GM12891 (cell line): ENCODE data around the gene SETBP1.
"Not testable (repeated sequence)": the region's sequence is repeated elsewhere in the genome, so short reads cannot be mapped to it uniquely, and the experiment has no call there.

Source experiments
- DNase-seq: peaks from one replicate; pipeline ENCODE4 v3.0.0; 2011; ENCODE audit warnings: low spot score; ENCODE audit not compliant: insufficient read length
- FAIRE-seq: peaks from 2 replicates; lab custom pipeline; 2011; peaks lifted over from hg19 to GRCh38; lab: Jason Lieb, UNC
- PAX5 ChIP-seq: IDR thresholded peaks from 2 replicates; pipeline ENCODE4 v1.6.1; 2011; ENCODE audit warnings: low read length, moderate library complexity, mild to moderate bottlenecking; ENCODE audit not compliant: insufficient read depth, severe bottlenecking
- POLR2A ChIP-seq: IDR thresholded peaks from 2 replicates; pipeline ENCODE4 v1.6.1; 2011; ENCODE audit warnings: low read depth, low read length, control low read depth
- POLR2AphosphoS5 ChIP-seq: IDR thresholded peaks from 2 replicates; pipeline ENCODE4 v1.6.1; 2011; ENCODE audit warnings: low read depth, low read length, control low read depth
- POU2F2 ChIP-seq: IDR thresholded peaks from 2 replicates; pipeline ENCODE4 v1.6.1; 2011; ENCODE audit warnings: low read depth, mild to moderate bottlenecking, control low read depth, low read length, moderate library complexity
- SPI1 ChIP-seq: IDR thresholded peaks from 2 replicates; pipeline ENCODE4 v1.6.1; 2011; ENCODE audit warnings: low read depth, low read length, control low read depth
- TAF1 ChIP-seq: IDR thresholded peaks from 2 replicates; pipeline ENCODE4 v1.6.1; 2011; ENCODE audit warnings: low read depth, low read length, control low read depth

Gene SETBP1

DNA sequence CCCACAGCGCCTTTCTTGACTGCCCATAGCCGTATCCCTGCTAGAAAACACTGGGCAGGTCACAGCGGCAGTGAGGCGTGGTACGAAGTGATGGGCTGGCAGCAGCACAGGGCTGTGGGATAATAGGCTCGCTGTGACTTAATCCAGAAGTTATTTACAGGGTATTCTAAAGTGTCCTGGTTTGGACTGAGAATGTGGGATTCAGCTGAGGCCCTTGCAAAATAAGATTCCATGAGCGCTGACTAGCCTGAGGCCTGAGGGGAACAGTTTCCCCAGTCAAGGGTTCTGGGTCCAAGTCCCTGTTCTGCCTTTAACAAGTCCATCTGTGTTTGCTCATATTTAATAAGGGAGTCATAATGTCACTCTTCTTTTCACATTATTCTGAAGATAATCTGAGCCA lies 34.6 kb downstream of the SETBP1 start:
- TF ChIP-seq SPI1 = no peak
- no peak for TF ChIP-seq POU2F2
- no peak for TF ChIP-seq PAX5
- TF ChIP-seq POLR2AphosphoS5 = no peak
- no peak for TF ChIP-seq POLR2A
- no peak for TF ChIP-seq TAF1
- DNase-seq (no peak), FAIRE-seq (no peak)

DNA sequence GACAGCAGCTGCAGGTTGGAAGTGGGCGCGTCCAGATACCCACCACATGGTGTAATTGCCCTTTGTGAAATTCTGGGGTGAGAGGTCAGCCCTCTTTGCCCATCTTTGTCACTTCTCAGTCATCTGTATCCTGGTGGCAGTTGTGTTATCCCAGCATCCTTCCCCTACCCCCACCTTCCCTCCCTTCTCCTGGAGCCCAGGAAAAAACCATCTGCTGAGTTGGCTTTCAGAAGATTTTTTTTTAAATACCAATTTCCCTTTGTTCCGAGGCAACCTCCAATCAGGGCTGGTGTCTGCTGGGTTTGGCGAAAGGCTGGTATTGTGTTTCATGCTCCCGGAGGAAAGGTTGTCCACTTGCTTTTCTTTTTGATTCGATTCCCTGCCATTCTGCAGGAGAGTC lies 35.2 kb downstream of the SETBP1 start:
- FAIRE-seq (no peak), DNase-seq (no peak)
- TF ChIP-seq POU2F2 = no peak
- no peak for TF ChIP-seq SPI1
- TF ChIP-seq POLR2AphosphoS5 = no peak
- no peak for TF ChIP-seq TAF1
- TF ChIP-seq PAX5 = no peak

DNA sequence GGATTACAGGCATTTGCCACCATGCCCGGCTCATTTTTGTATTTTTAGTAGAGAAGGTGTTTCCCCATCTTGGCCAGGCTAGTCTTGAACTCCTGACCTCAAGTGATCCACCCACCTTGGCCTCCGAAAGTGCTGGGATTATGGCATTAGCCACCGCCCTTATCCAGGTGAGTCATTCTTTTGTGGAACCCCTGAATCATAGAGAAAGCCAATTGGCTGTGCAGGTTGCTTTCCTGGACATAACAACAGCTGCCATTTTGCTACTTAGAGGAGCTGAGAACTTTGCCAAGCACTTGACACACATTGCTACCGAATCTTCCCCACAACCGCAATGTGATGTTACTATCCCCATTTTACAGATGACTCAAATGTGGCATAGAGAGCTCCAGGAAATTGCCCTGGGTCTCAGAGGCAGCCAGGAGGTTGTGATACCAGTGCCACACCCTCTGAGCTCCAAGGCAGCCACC lies 36.0 kb downstream of the SETBP1 start:
- TF ChIP-seq POLR2AphosphoS5 (no peak), TAF1 (no peak), POLR2A (no peak), POU2F2 (no peak), SPI1 (no peak), PAX5 (no peak)
- FAIRE-seq = peak; percentile 50

DNA sequence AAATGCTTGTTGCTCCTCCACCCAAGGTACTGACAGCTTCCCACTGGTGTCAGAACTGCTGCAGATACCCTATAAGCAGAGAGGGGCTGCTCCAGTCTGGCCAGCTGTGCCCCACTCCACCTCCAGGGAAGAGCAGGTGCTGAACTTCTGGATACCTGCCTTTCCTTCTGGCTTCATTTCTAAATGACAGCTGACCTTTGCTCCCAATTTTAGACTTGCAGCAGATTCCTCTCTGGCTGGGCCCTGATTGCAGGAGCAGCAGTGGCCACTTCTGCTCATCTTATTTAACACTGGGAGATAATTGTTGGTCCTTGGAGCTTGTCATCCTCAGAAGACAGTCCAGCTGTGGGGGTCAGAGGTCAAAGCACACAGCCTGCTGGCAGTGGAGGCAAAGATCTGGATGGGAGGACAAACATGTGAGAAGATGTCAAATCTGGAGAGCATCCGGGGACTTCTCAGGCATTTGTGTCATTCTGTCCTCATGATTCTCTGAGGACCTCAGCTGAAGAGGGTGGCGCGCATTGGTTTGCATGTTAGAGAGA lies 38.9 kb downstream of the SETBP1 start:
- TF ChIP-seq POU2F2 (no peak), POLR2A (no peak), POLR2AphosphoS5 (no peak), PAX5 (no peak), TAF1 (no peak), SPI1 (no peak)
- no peak for DNase-seq
- FAIRE-seq = peak; percentile 9

More for the DNA sequence above, 36.0 kb downstream of the SETBP1 start:
- DNase-seq = no peak

DNA sequence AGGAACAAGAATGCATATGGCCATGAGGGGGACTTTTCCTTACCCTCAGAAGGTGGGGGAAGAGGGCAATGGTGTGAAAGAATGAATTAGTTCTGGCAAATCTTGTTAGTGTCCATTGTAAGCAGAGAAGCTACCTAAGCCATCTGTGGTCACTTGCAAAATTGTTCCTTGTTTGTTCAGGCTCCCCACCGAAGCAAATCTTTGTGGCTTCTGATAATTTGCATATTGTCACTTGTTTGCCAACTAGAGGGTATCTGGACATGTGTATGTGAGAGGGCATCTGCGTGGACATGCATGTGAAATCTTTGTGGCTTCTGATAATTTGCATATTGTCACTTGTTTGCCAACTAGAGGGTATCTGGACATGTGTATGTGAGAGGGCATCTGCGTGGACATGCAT lies 41.1 kb downstream of the SETBP1 start:
- FAIRE-seq = peak; percentile 99
- DNase-seq = not testable (repeated sequence)
- peak; percentile 84 for TF ChIP-seq POU2F2

DNA sequence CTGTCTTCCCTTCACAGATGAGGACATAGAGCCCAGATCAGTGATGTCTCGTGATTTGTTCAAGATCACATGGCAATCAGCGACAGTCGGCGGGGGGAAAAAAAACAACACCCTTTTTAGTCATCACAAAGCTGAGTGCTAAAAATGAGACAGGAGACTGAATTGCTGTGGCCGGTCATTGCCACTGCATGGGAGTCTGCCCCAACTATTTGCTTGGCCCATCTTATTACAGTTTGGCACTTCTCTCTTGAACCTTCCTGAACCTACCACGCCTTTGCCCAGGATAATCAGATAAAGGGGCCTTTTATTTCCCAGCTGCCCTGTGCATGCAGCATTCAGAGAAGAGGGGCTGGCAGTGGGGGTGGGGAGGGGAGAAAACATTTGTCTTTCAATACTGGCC lies 42.7 kb downstream of the SETBP1 start:
- TF ChIP-seq POU2F2 (no peak), POLR2AphosphoS5 (no peak), SPI1 (no peak), TAF1 (no peak), PAX5 (no peak), POLR2A (no peak)
- FAIRE-seq (peak; percentile 38), DNase-seq (no peak)

DNA sequence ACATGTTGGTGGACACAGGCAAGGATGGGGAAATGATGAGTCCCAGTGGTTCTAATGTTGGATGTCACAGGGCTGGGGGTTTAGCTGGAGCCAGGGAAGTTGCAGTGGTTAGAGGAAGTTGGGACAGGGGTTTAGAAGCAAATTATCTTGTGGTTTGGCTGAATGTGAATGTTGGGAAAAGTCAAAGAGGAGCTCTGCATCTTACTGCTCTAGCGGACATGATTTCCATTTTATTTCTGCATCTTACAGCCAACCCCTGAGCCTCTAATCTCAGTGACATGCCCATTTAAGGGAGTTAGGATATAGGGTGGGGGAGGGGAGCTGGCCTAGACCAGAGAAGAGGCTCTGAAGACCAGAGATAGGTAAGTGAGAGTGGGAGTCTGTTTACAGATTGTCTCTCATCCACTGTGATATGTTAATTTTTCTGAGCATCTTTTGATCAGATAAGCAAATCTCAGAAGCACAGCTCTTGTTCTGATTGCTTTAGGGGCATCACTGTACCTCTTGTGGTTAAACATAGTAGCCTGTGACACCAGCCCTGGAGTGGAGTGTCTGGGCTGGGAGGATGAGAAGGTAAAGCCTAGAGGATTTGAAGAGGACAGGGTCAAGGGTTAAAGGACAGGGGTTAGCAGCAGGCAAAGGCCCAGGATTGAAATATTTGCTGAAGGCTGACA lies 43.6 kb downstream of the SETBP1 start:
- no peak for TF ChIP-seq POLR2AphosphoS5
- no peak for DNase-seq
- peak; percentile 74 for FAIRE-seq

DNA sequence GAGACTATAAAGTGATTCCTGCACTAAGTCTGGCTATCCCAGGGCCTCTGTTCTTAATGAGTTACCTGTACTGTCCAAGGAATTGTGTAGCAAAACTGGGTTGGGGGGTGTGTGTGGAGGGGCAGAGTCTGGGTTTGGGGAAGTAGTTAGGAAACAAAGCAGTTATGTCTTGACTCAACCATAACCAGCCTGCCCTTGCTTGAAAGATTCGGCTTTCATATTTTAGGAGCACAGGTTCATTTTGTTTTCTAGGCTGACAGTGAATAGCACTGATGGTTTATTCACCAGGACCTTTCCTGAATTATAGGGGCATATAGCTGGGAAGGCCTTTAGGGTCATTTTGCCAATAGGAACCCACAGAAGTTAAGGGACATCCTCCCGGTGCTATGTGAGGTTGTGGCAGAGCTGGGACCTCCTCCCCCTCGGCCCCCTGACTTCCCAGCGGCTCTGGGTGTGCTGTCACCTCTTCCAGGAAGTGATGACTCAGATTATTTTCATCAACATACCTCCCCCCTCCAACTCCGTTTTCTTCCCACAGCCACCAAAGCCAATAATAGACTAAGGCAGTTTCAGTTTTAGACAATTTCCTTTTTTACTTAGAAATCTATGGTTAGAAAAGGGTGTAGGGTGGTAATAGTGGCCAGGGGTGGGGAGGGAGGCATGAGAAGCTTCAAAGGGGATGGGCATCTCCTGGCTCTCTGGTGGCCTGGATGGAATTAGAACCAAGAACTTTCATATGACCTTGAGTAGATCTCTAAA lies 44.8 kb downstream of the SETBP1 start:
- DNase-seq = no peak
- TF ChIP-seq SPI1 (no peak), PAX5 (no peak), POU2F2 (peak; percentile 47; the same call in 1 of the 2 replicates), POLR2AphosphoS5 (no peak)
- FAIRE-seq = peak; percentile 90

DNA sequence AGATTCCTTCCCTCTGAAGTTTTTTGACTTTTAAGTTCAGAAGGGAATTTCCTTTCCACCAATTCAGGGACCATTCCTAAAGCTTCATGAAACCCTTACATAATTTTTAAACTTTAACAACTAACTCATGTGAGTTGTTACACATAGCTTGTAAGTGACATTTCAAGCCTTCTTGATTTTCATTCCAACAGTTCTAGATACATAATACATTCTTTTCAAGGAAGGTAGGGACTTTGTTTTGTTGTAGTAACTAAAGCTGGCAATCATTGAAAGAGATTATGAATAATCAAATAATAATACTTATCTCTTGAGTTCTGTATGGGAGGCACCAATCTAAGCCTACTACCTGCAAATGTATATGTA lies 45.4 kb downstream of the SETBP1 start:
- TF ChIP-seq TAF1 = no peak
- TF ChIP-seq SPI1 = no peak
- no peak for TF ChIP-seq POLR2AphosphoS5
- TF ChIP-seq POLR2A = no peak
- TF ChIP-seq POU2F2 = no peak
- no peak for TF ChIP-seq PAX5
- DNase-seq (no peak), FAIRE-seq (no peak)

DNA sequence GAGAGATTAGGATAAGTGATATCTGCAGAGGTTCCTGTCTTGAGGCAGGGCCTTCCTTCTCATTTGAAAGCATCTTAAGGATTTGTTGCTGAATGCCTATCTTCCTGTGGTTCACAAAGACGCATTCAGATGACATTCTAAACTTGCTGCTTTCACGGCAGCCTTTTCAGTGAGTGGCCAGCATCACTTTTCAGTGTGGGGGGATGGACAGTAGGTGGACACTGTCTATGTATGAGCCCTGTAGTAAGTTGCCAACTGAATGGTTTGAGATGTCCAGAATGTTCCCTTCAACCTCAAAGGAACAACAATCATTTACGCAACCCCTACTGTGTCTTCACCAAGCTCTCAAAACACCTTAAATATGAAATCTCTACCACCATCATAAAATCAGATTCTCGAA lies 46.6 kb downstream of the SETBP1 start:
- DNase-seq (no peak), FAIRE-seq (peak; percentile 57)
- TF ChIP-seq TAF1 (no peak), PAX5 (no peak), POLR2A (no peak), POLR2AphosphoS5 (no peak), SPI1 (no peak), POU2F2 (no peak)
